Transverse colon (tissue), 4 donors: Measurements from ENCODE around the gene OR2D3.

Experiments
- EP300 ChIP-seq: sonication (generic); formaldehyde crosslinking; IDR thresholded peaks from one replicate; pipeline ENCODE4 v1.6.1; 2017; ENCODE audit warnings: antibody characterized with exemption, low read depth
- POLR2A ChIP-seq: fragments of 450-650 bp; IDR thresholded peaks from one replicate; pipeline ENCODE4 v1.6.1; 2016; ENCODE audit warnings: antibody characterized with exemption, mild to moderate bottlenecking, moderate library complexity
- POLR2AphosphoS5 ChIP-seq, 3 donors: sonication (generic); formaldehyde crosslinking; IDR thresholded peaks; one replicate each; pipeline ENCODE4 v1.6.1; 2016; ENCODE audit warnings: antibody characterized with exemption in 3 of 3
- TF ChIP-seq, protein P1 (sequence below), 5 experiments: fragments of 200-600 bp in 3 of 5; fragments of 450-650 bp in 2 of 5; sonication (generic) in 3 of 5; IDR thresholded peaks; 1 replicate in 2 of 5; 2 replicates in 3 of 5; pipeline ENCODE4 v1.5.1; 2016 to 2017; ENCODE audit warnings: antibody characterized with exemption in 5 of 5, inconsistent platforms in 3 of 5, mild to moderate bottlenecking in 2 of 5, moderate library complexity in 1 of 5

DNA sequence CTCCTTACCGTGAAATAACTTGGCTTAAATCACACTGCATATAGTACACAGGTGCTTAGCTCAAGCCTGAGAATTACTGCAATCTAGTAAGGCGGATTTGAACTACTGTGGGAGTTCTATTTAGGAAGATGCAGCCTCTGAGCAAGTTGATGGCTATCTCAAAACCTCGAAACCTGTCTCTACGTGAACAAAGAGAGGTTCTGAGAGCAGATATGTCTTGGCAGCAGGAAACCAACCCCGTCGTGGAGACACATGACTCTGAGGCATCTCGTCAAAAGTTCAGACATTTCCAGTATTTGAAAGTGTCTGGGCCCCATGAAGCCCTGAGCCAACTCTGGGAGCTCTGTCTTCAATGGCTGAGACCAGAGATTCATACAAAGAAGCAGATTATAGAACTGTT is 11.3 kb downstream of the OR2D3 start:
- no peak for TF ChIP-seq POLR2A
- TF ChIP-seq, protein P1, sequence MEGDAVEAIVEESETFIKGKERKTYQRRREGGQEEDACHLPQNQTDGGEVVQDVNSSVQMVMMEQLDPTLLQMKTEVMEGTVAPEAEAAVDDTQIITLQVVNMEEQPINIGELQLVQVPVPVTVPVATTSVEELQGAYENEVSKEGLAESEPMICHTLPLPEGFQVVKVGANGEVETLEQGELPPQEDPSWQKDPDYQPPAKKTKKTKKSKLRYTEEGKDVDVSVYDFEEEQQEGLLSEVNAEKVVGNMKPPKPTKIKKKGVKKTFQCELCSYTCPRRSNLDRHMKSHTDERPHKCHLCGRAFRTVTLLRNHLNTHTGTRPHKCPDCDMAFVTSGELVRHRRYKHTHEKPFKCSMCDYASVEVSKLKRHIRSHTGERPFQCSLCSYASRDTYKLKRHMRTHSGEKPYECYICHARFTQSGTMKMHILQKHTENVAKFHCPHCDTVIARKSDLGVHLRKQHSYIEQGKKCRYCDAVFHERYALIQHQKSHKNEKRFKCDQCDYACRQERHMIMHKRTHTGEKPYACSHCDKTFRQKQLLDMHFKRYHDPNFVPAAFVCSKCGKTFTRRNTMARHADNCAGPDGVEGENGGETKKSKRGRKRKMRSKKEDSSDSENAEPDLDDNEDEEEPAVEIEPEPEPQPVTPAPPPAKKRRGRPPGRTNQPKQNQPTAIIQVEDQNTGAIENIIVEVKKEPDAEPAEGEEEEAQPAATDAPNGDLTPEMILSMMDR (IDR thresholded peaks at IDR 0.05), result no peak
- no peak for TF ChIP-seq POLR2AphosphoS5 (IDR thresholded peaks at IDR 0.05)
- no peak for TF ChIP-seq EP300
